Gastrocnemius medialis (tissue), 4 donors: ENCODE results near the gene PEX5L. TPM values are rescaled to one million over a fixed set of nuclear protein-coding genes. Genes with fewer than 3 reads are reported as not detected.

Source experiments
- ATAC-seq, 2 donors: fragments of 150-250 bp; one replicate each; pipeline ENCODE4 v1.9.1; 2016
- DNase-seq, 2 donors: peaks; one replicate each; pipeline ENCODE4 v3.0.0-alpha.2; 2019
- H3K27ac ChIP-seq, 4 donors: fragments of 200-600 bp; sonication (generic); 1 replicate in 1 of 4; 2 replicates in 3 of 4; pipeline ENCODE4 v1.5.1; 2016 to 2018; ENCODE audit warnings: mild to moderate bottlenecking in 2 of 4, moderate library complexity in 1 of 4
- H3K27me3 ChIP-seq, 3 donors: fragments of 200-600 bp; sonication (generic) in 2 of 3; 1 replicate in 1 of 3; 2 replicates in 2 of 3; pipeline versions ENCODE4 v1.5.1 to v1.6.0; 2016 to 2019; ENCODE audit warnings: mild to moderate bottlenecking in 1 of 3, moderate library complexity in 1 of 3
- H3K36me3 ChIP-seq, 2 donors: fragments of 200-600 bp; sonication (generic) in 1 of 2; one replicate each; pipeline ENCODE4 v1.5.1; 2017 to 2018
- H3K4me1 ChIP-seq, 2 donors: fragments of 200-600 bp; sonication (generic) in 1 of 2; one replicate each; pipeline ENCODE4 v1.5.1; 2016 to 2017; ENCODE audit warnings: mild to moderate bottlenecking in 2 of 2
- H3K4me3 ChIP-seq, 4 donors: fragments of 200-600 bp; sonication (generic) in 3 of 4; 1 replicate in 1 of 4; 2 replicates in 3 of 4; pipeline ENCODE4 v1.5.1; 2016 to 2019; ENCODE audit warnings: mild to moderate bottlenecking in 2 of 4
- H3K9me3 ChIP-seq, 3 donors: fragments of 200-600 bp; sonication (generic) in 2 of 3; 1 replicate in 1 of 3; 2 replicates in 2 of 3; pipeline ENCODE4 v1.5.1; 2016 to 2019
- CTCF ChIP-seq, 5 experiments: fragments of 450-650 bp in 3 of 5; fragments of 200-600 bp in 2 of 5; sonication (generic) in 2 of 5; IDR thresholded peaks in 4 of 5; conservative IDR thresholded peaks in 1 of 5; 1 replicate in 4 of 5; 2 replicates in 1 of 5; pipeline ENCODE4 v1.5.1; 2016 to 2019; ENCODE audit warnings: antibody characterized with exemption in 5 of 5, mild to moderate bottlenecking in 3 of 5, moderate library complexity in 3 of 5
- POLR2A ChIP-seq, 2 donors: fragments of 450-650 bp; IDR thresholded peaks; one replicate each; pipeline ENCODE4 v1.6.1; 2017; ENCODE audit warnings: antibody characterized with exemption in 2 of 2, mild to moderate bottlenecking in 2 of 2, moderate library complexity in 2 of 2
- in situ Hi-C, 4 donors: fragments of 200-750 bp; cut with MboI; loops; one replicate each; pipeline versions ENCODE4 v1.15.0 to v1.8.0; 2017; ENCODE audit warnings: low sequenced_read_pairs in 4 of 4
- intact Hi-C: fragments of 100-400 bp; cut with DNase I; formaldehyde crosslinking; loops from one replicate; pipeline ENCODE4 v1.15.1; 2023; ENCODE audit warnings: low total_unique reads
- total RNA-seq, 4 donors: library from RNA; depleted of rRNA; stranded (reverse); fragments of >200 nt; gene quantifications; one replicate each; pipeline versions ENCODE4 v1.1.0 to v1.2.3, GENCODE V29; 2016

The PEX5L gene
- total RNA-seq, 4 donors from 2014 or later, result 0.16 TPM; not detected in 3

- no peaks in the 10 kb centered on the region for H3K4me1 ChIP-seq
- H3K36me3 ChIP-seq, result no peaks in the 10 kb centered on the region
- H3K4me3 ChIP-seq, result no peak overlapping the region
- no peak for TF ChIP-seq POLR2A (IDR thresholded peaks at IDR 0.05)
- no peak for TF ChIP-seq CTCF (IDR thresholded peaks at IDR 0.05 in 4 of 5, conservative IDR thresholded peaks at IDR 0.05 in 1 of 5)
- DNase-seq (no peak), ATAC-seq (no peak)
- in situ Hi-C loops, result no loop called here
- intact Hi-C loops, result no loop called here
- no peak overlapping the region for H3K27ac ChIP-seq
- H3K27me3 ChIP-seq, result no peaks in the 10 kb centered on the region
- no peaks in the 10 kb centered on the region for H3K9me3 ChIP-seq
These were observed 36.8 kb upstream of the PEX5L start for GRCh38 chr3:180073561-180073960.

GRCh38 chr3:180072786-180073185, 36.0 kb upstream of the PEX5L start:
- ATAC-seq (no peak), DNase-seq (no peak)
- in situ Hi-C loops (no loop called here), intact Hi-C loops (no loop called here)
- no peak overlapping the region for H3K27ac ChIP-seq
- TF ChIP-seq CTCF (IDR thresholded peaks at IDR 0.05 in 4 of 5, conservative IDR thresholded peaks at IDR 0.05 in 1 of 5), result no peak
- TF ChIP-seq POLR2A (IDR thresholded peaks at IDR 0.05), result no peak
- H3K4me3 ChIP-seq, result no peak overlapping the region
- no peaks in the 10 kb centered on the region for H3K4me1 ChIP-seq
- H3K36me3 ChIP-seq, result no peaks in the 10 kb centered on the region
- H3K9me3 ChIP-seq, result no peaks in the 10 kb centered on the region
- H3K27me3 ChIP-seq, result no peaks in the 10 kb centered on the region

- no peak overlapping the region for H3K27ac ChIP-seq
- H3K9me3 ChIP-seq, result no peaks in the 10 kb centered on the region
- no peak overlapping the region for H3K4me3 ChIP-seq
- intact Hi-C loops, result no loop called here
- TF ChIP-seq CTCF (IDR thresholded peaks at IDR 0.05 in 4 of 5, conservative IDR thresholded peaks at IDR 0.05 in 1 of 5) (no peak), POLR2A (IDR thresholded peaks at IDR 0.05) (no peak)
- no peak for ATAC-seq
- DNase-seq, result no peak
- H3K36me3 ChIP-seq, result no peaks in the 10 kb centered on the region
- H3K27me3 ChIP-seq, result no peaks in the 10 kb centered on the region
- H3K4me1 ChIP-seq, result no peaks in the 10 kb centered on the region
- in situ Hi-C loops, result no loop called here
These were observed 34.2 kb upstream of the PEX5L start for GRCh38 chr3:180070925-180071324.

GRCh38 chr3:180068023-180068422, 31.3 kb upstream of the PEX5L start:
- H3K27me3 ChIP-seq, result no peaks in the 10 kb centered on the region
- no peaks in the 10 kb centered on the region for H3K4me1 ChIP-seq
- DNase-seq, result no peak
- in situ Hi-C loops (no loop called here), intact Hi-C loops (no loop called here)
- H3K4me3 ChIP-seq, result no peak overlapping the region
- ATAC-seq, result no peak
- H3K36me3 ChIP-seq, result no peaks in the 10 kb centered on the region
- H3K9me3 ChIP-seq, result no peaks in the 10 kb centered on the region
- no peak overlapping the region for H3K27ac ChIP-seq
- TF ChIP-seq CTCF (IDR thresholded peaks at IDR 0.05 in 4 of 5, conservative IDR thresholded peaks at IDR 0.05 in 1 of 5) (no peak), POLR2A (IDR thresholded peaks at IDR 0.05) (no peak)

GRCh38 chr3:180066598-180066997, 29.9 kb upstream of the PEX5L start:
- no peak for TF ChIP-seq POLR2A (IDR thresholded peaks at IDR 0.05)
- no peak for TF ChIP-seq CTCF (IDR thresholded peaks at IDR 0.05 in 4 of 5, conservative IDR thresholded peaks at IDR 0.05 in 1 of 5)
- H3K4me3 ChIP-seq, result no peak overlapping the region
- no peaks in the 10 kb centered on the region for H3K27me3 ChIP-seq
- in situ Hi-C loops (no loop called here), intact Hi-C loops (no loop called here)
- no peaks in the 10 kb centered on the region for H3K36me3 ChIP-seq
- no peak for ATAC-seq
- H3K9me3 ChIP-seq, result no peaks in the 10 kb centered on the region
- H3K4me1 ChIP-seq, result no peaks in the 10 kb centered on the region
- DNase-seq, result no peak
- H3K27ac ChIP-seq, result no peak overlapping the region
